IPS-15b (cell line): ENCODE results near the gene RARRES1.

ENCODE experiments used
- H3K27me3 ChIP-seq: one replicate; pipeline ENCODE4 v1.6.1; 2013; ENCODE audit warnings: low read length; ENCODE audit not compliant: control insufficient read depth, insufficient read depth
- H3K36me3 ChIP-seq: one replicate; pipeline ENCODE4 v1.6.1; 2013; ENCODE audit warnings: low read length; ENCODE audit not compliant: control insufficient read depth, insufficient read depth
- H3K4me1 ChIP-seq: one replicate; pipeline ENCODE4 v1.6.1; 2013; ENCODE audit warnings: mild to moderate bottlenecking, low read length; ENCODE audit not compliant: control insufficient read depth, insufficient read depth
- H3K4me3 ChIP-seq: one replicate; pipeline ENCODE4 v1.5.1; 2013; ENCODE audit warnings: low read depth, low read length
- H3K9ac ChIP-seq: one replicate; pipeline ENCODE4 v1.6.1; 2013; ENCODE audit warnings: low read depth, mild to moderate bottlenecking, low read length
- H3K9me3 ChIP-seq: one replicate; pipeline ENCODE4 v1.6.1; 2013; ENCODE audit warnings: mild to moderate bottlenecking, low read length; ENCODE audit not compliant: control insufficient read depth, insufficient read depth

RARRES1 gene

GRCh38 chr3:158761350-158761749, 29.1 kb upstream of the RARRES1 start:
- H3K9ac ChIP-seq = no peak overlapping the region
- H3K9me3 ChIP-seq = no peaks in the 10 kb centered on the region
- no peaks in the 10 kb centered on the region for H3K27me3 ChIP-seq
- H3K4me3 ChIP-seq = no peak overlapping the region
- H3K36me3 ChIP-seq = no peaks in the 10 kb centered on the region
- H3K4me1 ChIP-seq = no peaks in the 10 kb centered on the region

GRCh38 chr3:158755421-158755820, 23.2 kb upstream of the RARRES1 start:
- Histone ChIP-seq H3K27me3 (no peaks in the 10 kb centered on the region), H3K36me3 (no peaks in the 10 kb centered on the region), H3K9me3 (no peaks in the 10 kb centered on the region), H3K4me3 (no peak overlapping the region), H3K4me1 (no peaks in the 10 kb centered on the region), H3K9ac (no peak overlapping the region)

GRCh38 chr3:158753854-158754253, 21.6 kb upstream of the RARRES1 start:
- no peak overlapping the region for H3K4me3 ChIP-seq
- no peaks in the 10 kb centered on the region for H3K27me3 ChIP-seq
- no peaks in the 10 kb centered on the region for H3K4me1 ChIP-seq
- no peak overlapping the region for H3K9ac ChIP-seq
- H3K36me3 ChIP-seq = no peaks in the 10 kb centered on the region
- H3K9me3 ChIP-seq = no peaks in the 10 kb centered on the region

GRCh38 chr3:158751316-158751715, 19.1 kb upstream of the RARRES1 start:
- H3K4me3 ChIP-seq = no peak overlapping the region
- no peaks in the 10 kb centered on the region for H3K36me3 ChIP-seq
- no peaks in the 10 kb centered on the region for H3K4me1 ChIP-seq
- no peaks in the 10 kb centered on the region for H3K27me3 ChIP-seq
- H3K9ac ChIP-seq = no peak overlapping the region
- no peaks in the 10 kb centered on the region for H3K9me3 ChIP-seq

- H3K9me3 ChIP-seq = no peaks in the 10 kb centered on the region
- no peak overlapping the region for H3K4me3 ChIP-seq
- no peaks in the 10 kb centered on the region for H3K4me1 ChIP-seq
- no peaks in the 10 kb centered on the region for H3K36me3 ChIP-seq
- H3K9ac ChIP-seq = no peak overlapping the region
- no peaks in the 10 kb centered on the region for H3K27me3 ChIP-seq
Observed at GRCh38 chr3:158750016-158750415, 17.8 kb upstream of the RARRES1 start.

- Histone ChIP-seq H3K4me1 (no peaks in the 10 kb centered on the region), H3K4me3 (no peak overlapping the region), H3K36me3 (no peaks in the 10 kb centered on the region), H3K9ac (no peak overlapping the region), H3K9me3 (no peaks in the 10 kb centered on the region), H3K27me3 (no peaks in the 10 kb centered on the region)
Observed at GRCh38 chr3:158749526-158749925, 17.3 kb upstream of the RARRES1 start.

GRCh38 chr3:158748237-158748828, 16.1 kb upstream of the RARRES1 start:
- no peaks in the 10 kb centered on the region for H3K4me1 ChIP-seq

GRCh38 chr3:158747417-158747816, 15.2 kb upstream of the RARRES1 start:
- Histone ChIP-seq H3K9me3 (no peaks in the 10 kb centered on the region), H3K36me3 (no peaks in the 10 kb centered on the region), H3K27me3 (no peaks in the 10 kb centered on the region), H3K4me3 (no peak overlapping the region), H3K4me1 (no peaks in the 10 kb centered on the region), H3K9ac (no peak overlapping the region)

More at GRCh38 chr3:158748237-158748828, 16.1 kb upstream of the RARRES1 start:
- Histone ChIP-seq H3K9ac (no peak overlapping the region), H3K9me3 (no peaks in the 10 kb centered on the region), H3K36me3 (no peaks in the 10 kb centered on the region), H3K4me3 (no peak overlapping the region), H3K27me3 (no peaks in the 10 kb centered on the region)

- H3K4me1 ChIP-seq = no peaks in the 10 kb centered on the region
- no peak overlapping the region for H3K4me3 ChIP-seq
- H3K27me3 ChIP-seq = no peaks in the 10 kb centered on the region
- no peak overlapping the region for H3K9ac ChIP-seq
- H3K9me3 ChIP-seq = no peaks in the 10 kb centered on the region
- no peaks in the 10 kb centered on the region for H3K36me3 ChIP-seq
Observed at GRCh38 chr3:158745551-158745950, 13.3 kb upstream of the RARRES1 start.

- Histone ChIP-seq H3K9me3 (no peaks in the 10 kb centered on the region), H3K4me3 (no peak overlapping the region), H3K36me3 (no peaks in the 10 kb centered on the region), H3K27me3 (no peaks in the 10 kb centered on the region), H3K4me1 (no peaks in the 10 kb centered on the region), H3K9ac (no peak overlapping the region)
Observed at GRCh38 chr3:158744567-158745288, 12.5 kb upstream of the RARRES1 start.

- no peak overlapping the region for H3K4me3 ChIP-seq
- H3K4me1 ChIP-seq = no peaks in the 10 kb centered on the region
- H3K27me3 ChIP-seq = no peaks in the 10 kb centered on the region
- no peaks in the 10 kb centered on the region for H3K9me3 ChIP-seq
- H3K36me3 ChIP-seq = no peaks in the 10 kb centered on the region
- no peak overlapping the region for H3K9ac ChIP-seq
Observed at GRCh38 chr3:158743664-158744566, 11.7 kb upstream of the RARRES1 start.
